ENCODE results near the gene ZNF654. TPM values are rescaled to one million over a fixed set of nuclear protein-coding genes. Genes with fewer than 3 reads are reported as not detected.

ZNF654 gene
- total RNA-seq, 1 experiment from 2014 or later = 5.0 TPM

GRCh38 chr3:88192631-88193030 lies 133.6 kb downstream of the ZNF654 start:
- no peak overlapping the region for H3K4me3 ChIP-seq (ENCODE audit: low read length)
- no peaks in the 10 kb centered on the region for H3K9me3 ChIP-seq (ENCODE audit: low read length)
- H2AFZ ChIP-seq (ENCODE audit: low read length) = no peak overlapping the region
- no peak overlapping the region for H3K27ac ChIP-seq (ENCODE audit: low read length)
- no peaks in the 10 kb centered on the region for H3K4me1 ChIP-seq (ENCODE audit: insufficient read depth, low read length)
- no peaks in the 10 kb centered on the region for H3K36me3 ChIP-seq (ENCODE audit: low read depth, low read length)
- DNase-seq = no peak
- no peak overlapping the region for H3K9ac ChIP-seq (ENCODE audit: low read length)
- H3K4me2 ChIP-seq (ENCODE audit: low read length) = no peak overlapping the region
- intact Hi-C loops (cut with micrococcal nuclease) = no loop called here
- H4K20me1 ChIP-seq (ENCODE audit: low read length) = no peaks in the 10 kb centered on the region
- BruUV-seq (replicated peaks) = no TSS peak
- no peak for ATAC-seq
- H3K27me3 ChIP-seq (ENCODE audit: low read length) = peaks cover 14% of the 10 kb centered on the region; the same call in 1 of the 2 replicates
- no peaks in the 10 kb centered on the region for H3K79me2 ChIP-seq (ENCODE audit: low read length)
- no peaks in the 10 kb centered on the region for H3F3A ChIP-seq (ENCODE audit: low read length, unreplicated experiment)
- POLR2A ChIA-PET (ENCODE audit: unreplicated experiment) = no interaction called here
- CTCF ChIA-PET = no interaction called here
- no peaks in the 10 kb centered on the region for H3K9me2 ChIP-seq (replicated peaks; ENCODE audit: low read length)
- no peak for TF ChIP-seq EZH2 (IDR thresholded peaks at IDR 0.05; ENCODE audit: low read length, unreplicated experiment)
- TF ChIP-seq EZH2phosphoT487 (IDR thresholded peaks at IDR 0.05; ENCODE audit: borderline replicate concordance, low read length) = no peak
- no peak for TF ChIP-seq CTCF (conservative IDR thresholded peaks at IDR 0.05; ENCODE audit: low read depth, low read length)

Other genes with a start within 250 kb of the ZNF654 start
- gene CGGBP1, start 250 bp upstream of the ZNF654 start, total RNA-seq (2014; rRNA removed) = 27.0 and 37.1 TPM in 2 replicates
- 15.7 and 24.3 TPM in 2 replicates for gene C3orf38, start 90.7 kb downstream of the ZNF654 start, total RNA-seq (2014; rRNA removed)

Measured in PC-3 (cell line).